PC-3 (cell line): ENCODE results near the gene PLOD1. TPM values are rescaled to one million over a fixed set of nuclear protein-coding genes. Genes with fewer than 3 reads are reported as not detected.

Experiments used
- ATAC-seq: fragments of 200-7000 bp; cut with Tn5 transposase; 2 replicates; pipeline ENCODE4 v1.9.1; 2020; ENCODE audit warnings: mild to moderate bottlenecking, moderate library complexity
- BruUV-seq: library from RNA; stranded (reverse); fragments of 400-500 nt; replicated peaks from 2 replicates; lab custom pipeline; 2021; lab: Mats Ljungman, UMichigan
- CTCF ChIA-PET: fragments of 300-600 bp; sonication (Branson Sonifier 250); formaldehyde crosslinking; loops from one replicate; lab custom pipeline; 2022; ENCODE audit warnings: antibody characterized with exemption; lab: Charles Lee
- POLR2A ChIA-PET: fragments of 300-600 bp; sonication (Branson Sonifier 250); formaldehyde crosslinking; loops from one replicate; lab custom pipeline; 2022; ENCODE audit warnings: antibody characterized with exemption; ENCODE audit not compliant: unreplicated experiment; lab: Charles Lee
- DNase-seq: peaks from one replicate; pipeline ENCODE4 v3.0.0-alpha.2; 2015
- H2AFZ ChIP-seq: fragments of 300-600 bp; sonication (generic); 2 replicates; pipeline ENCODE4 v1.6.0; 2016; ENCODE audit warnings: antibody characterized with exemption, low read length
- H3F3A ChIP-seq: fragments of 300-600 bp; sonication (generic); one replicate; pipeline ENCODE4 v1.6.0; 2017; ENCODE audit warnings: antibody characterized with exemption, low read length, control low read depth, mild to moderate bottlenecking; ENCODE audit not compliant: unreplicated experiment
- H3K27ac ChIP-seq: fragments of 300-600 bp; sonication (generic); 2 replicates; pipeline ENCODE4 v1.5.1; 2016; ENCODE audit warnings: mild to moderate bottlenecking, low read length
- H3K27me3 ChIP-seq: fragments of 300-600 bp; sonication (generic); 2 replicates; pipeline ENCODE4 v1.6.1; 2016; ENCODE audit warnings: low read length, mixed read lengths
- H3K36me3 ChIP-seq: fragments of 300-600 bp; sonication (generic); 2 replicates; pipeline ENCODE4 v1.6.1; 2016; ENCODE audit warnings: low read depth, mixed run types, low read length, mixed read lengths
- H3K4me1 ChIP-seq: fragments of 300-600 bp; sonication (generic); 2 replicates; pipeline ENCODE4 v1.5.1; 2016; ENCODE audit warnings: low read length; ENCODE audit not compliant: insufficient read depth
- H3K4me2 ChIP-seq: fragments of 300-600 bp; sonication (generic); 2 replicates; pipeline ENCODE4 v1.6.0; 2016; ENCODE audit warnings: low read length
- H3K4me3 ChIP-seq: fragments of 300-600 bp; sonication (generic); 2 replicates; pipeline ENCODE4 v1.5.1; 2016; ENCODE audit warnings: mild to moderate bottlenecking, low read length, mixed read lengths
- H3K79me2 ChIP-seq: fragments of 300-600 bp; sonication (generic); 2 replicates; pipeline ENCODE4 v1.6.1; 2017; ENCODE audit warnings: low read length, mixed read lengths
- H3K9ac ChIP-seq: fragments of 300-600 bp; sonication (generic); 2 replicates; pipeline ENCODE4 v1.6.0; 2016; ENCODE audit warnings: mild to moderate bottlenecking, low read length
- H3K9me2 ChIP-seq: fragments of 300-600 bp; sonication (generic); replicated peaks from 2 replicates; pipeline ENCODE4 v1.6.1; 2016; ENCODE audit warnings: mixed run types, low read length, mixed read lengths
- H3K9me3 ChIP-seq: fragments of 300-600 bp; sonication (generic); 2 replicates; pipeline ENCODE4 v1.6.1; 2016; ENCODE audit warnings: low read length, mixed read lengths
- H4K20me1 ChIP-seq: fragments of 300-600 bp; sonication (generic); 2 replicates; pipeline ENCODE4 v1.6.1; 2016; ENCODE audit warnings: low read length, mixed read lengths
- EZH2 ChIP-seq: fragments of 300-600 bp; sonication (generic); IDR thresholded peaks from one replicate; pipeline ENCODE4 v1.6.1; 2017; ENCODE audit warnings: antibody characterized with exemption, mild to moderate bottlenecking, low read length; ENCODE audit not compliant: unreplicated experiment
- EZH2phosphoT487 ChIP-seq: fragments of 300-600 bp; sonication (generic); IDR thresholded peaks from 2 replicates; pipeline ENCODE4 v1.6.1; 2018; ENCODE audit warnings: mild to moderate bottlenecking, antibody characterized with exemption, low read length, borderline replicate concordance
- intact Hi-C: fragments of 100-400 bp; cut with micrococcal nuclease; formaldehyde crosslinking; loops from 2 replicates; pipeline ENCODE4 v1.9.0; 2023
- total RNA-seq: library from RNA; depleted of rRNA; stranded (reverse); fragments of >200 nt; gene quantifications from 2 replicates; pipeline ENCODE4 v1.2.3, GENCODE V29; 2014
- TF ChIP-seq, protein P1 (sequence below): fragments of 300-600 bp; sonication (generic); conservative IDR thresholded peaks from 2 replicates; pipeline ENCODE4 v1.5.1; 2017; ENCODE audit warnings: antibody characterized with exemption, low read depth, mild to moderate bottlenecking, low read length

The PLOD1 gene
- total RNA-seq, 1 experiment from 2014 or later, result 179 TPM

DNA sequence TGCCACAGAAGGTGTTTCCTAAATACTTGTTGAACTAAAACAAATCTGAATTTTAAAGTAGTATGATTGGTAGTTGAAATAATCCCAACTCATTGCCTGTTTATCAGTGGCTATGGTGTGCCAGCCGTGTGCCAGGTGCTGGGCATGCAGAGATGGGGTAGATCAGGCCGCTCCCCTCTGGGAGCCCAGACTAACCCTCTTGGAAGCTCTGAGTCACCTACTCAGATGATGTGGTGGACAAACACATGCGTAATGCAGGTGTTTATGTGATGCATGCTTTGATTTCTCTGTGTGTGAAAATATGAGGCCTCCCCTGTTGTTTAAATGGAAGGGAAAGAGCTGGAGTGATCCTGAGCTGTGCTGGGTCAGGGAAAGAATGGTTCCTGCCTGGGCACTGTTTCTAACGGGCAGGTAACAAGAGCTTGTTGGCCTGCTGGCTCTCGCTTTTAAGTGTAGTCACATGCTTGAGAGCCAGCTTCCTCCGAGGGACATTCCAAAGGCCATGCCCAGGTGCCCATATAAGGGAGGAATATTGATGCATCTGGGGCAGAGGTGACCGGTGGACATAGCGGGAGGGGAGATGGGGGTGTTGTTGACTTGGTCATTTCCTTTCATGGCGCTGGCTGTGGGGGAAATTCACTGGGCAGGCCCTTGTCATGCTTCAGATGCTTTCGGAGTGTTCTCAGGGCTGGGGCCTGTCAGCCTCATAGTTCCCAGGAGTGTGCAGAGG lies 56.0 kb downstream of the PLOD1 start:
- no TSS peak for BruUV-seq
- Histone ChIP-seq H3K36me3 (peaks cover 49% of the 10 kb centered on the region), H3K9ac (peak overlapping the region; percentile 54), H3K4me2 (peak overlapping the region; percentile 48), H3K4me1 (peaks cover 25% of the 10 kb centered on the region), H3K27me3 (no peaks in the 10 kb centered on the region), H3K4me3 (no peak overlapping the region), H3K27ac (peak overlapping the region; percentile 86), H3K79me2 (peaks cover 53% of the 10 kb centered on the region), H3K9me3 (no peaks in the 10 kb centered on the region), H2AFZ (no peak overlapping the region), H3F3A (peaks cover 12% of the 10 kb centered on the region), H4K20me1 (no peaks in the 10 kb centered on the region), H3K9me2 (no peaks in the 10 kb centered on the region)
- ATAC-seq, result peak; percentile 98
- POLR2A ChIA-PET, result interaction anchor here (0.5 to 1.5 kb wide), 3 partner anchors 31 to 117 kb away, joined by 3 to 7 read pairs (median 6); no protein-coding TSS in a partner anchor
- CTCF ChIA-PET, result interaction anchor here (0.5 to 0.9 kb wide), 2 partner anchors 9 to 327 kb away, joined by 5 to 9 read pairs; partner anchors contain the start of gene FBXO6
- intact Hi-C loops, result no loop called here
- TF ChIP-seq EZH2phosphoT487 (no peak), EZH2 (no peak)
- TF ChIP-seq, protein P1, sequence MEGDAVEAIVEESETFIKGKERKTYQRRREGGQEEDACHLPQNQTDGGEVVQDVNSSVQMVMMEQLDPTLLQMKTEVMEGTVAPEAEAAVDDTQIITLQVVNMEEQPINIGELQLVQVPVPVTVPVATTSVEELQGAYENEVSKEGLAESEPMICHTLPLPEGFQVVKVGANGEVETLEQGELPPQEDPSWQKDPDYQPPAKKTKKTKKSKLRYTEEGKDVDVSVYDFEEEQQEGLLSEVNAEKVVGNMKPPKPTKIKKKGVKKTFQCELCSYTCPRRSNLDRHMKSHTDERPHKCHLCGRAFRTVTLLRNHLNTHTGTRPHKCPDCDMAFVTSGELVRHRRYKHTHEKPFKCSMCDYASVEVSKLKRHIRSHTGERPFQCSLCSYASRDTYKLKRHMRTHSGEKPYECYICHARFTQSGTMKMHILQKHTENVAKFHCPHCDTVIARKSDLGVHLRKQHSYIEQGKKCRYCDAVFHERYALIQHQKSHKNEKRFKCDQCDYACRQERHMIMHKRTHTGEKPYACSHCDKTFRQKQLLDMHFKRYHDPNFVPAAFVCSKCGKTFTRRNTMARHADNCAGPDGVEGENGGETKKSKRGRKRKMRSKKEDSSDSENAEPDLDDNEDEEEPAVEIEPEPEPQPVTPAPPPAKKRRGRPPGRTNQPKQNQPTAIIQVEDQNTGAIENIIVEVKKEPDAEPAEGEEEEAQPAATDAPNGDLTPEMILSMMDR, result no peak
- peak; percentile 75 for DNase-seq

DNA sequence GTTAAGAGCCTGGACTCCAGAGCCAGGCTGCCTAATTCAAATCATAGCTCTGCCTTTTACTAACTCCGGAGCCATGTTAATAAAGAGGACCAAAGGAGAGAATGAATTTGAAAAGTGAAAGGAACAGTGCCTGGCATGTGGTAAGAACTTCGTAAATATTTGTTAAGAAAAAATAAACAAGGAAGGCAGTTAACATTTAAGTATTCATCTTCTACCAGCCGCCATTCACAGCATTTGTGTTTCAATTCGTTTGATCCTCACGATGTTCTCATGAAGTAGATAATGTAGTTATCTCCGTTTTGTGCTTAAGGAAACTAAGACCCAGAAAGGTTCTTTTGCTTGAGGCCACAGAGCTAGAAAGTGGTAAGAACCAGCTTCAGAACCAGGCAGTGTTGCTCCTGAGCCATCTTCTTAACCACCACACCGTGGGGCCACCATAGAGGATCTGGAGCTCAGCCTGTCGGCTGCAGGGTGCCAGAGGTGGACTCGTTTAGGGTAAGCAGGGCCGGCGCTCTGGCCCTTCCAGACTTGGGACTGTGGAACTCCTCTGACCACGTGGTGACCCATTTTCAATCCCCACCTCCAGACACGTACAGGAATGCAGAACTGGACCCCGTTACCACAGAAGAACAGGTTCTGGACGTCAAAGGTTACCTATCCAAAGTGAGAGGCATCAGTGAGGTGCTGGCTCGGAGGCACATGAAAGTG lies 57.6 kb downstream of the PLOD1 start:
- Histone ChIP-seq H2AFZ (no peak overlapping the region), H3K4me2 (no peak overlapping the region), H3K4me3 (no peak overlapping the region), H3K9me2 (no peaks in the 10 kb centered on the region), H3K4me1 (peaks cover 25% of the 10 kb centered on the region), H3F3A (peaks cover 12% of the 10 kb centered on the region), H3K79me2 (peaks cover 36% of the 10 kb centered on the region), H3K9ac (no peak overlapping the region), H3K27me3 (no peaks in the 10 kb centered on the region), H4K20me1 (no peaks in the 10 kb centered on the region), H3K36me3 (peaks cover 55% of the 10 kb centered on the region), H3K9me3 (no peaks in the 10 kb centered on the region), H3K27ac (no peak overlapping the region)
- POLR2A ChIA-PET, result no interaction called here
- CTCF ChIA-PET, result no interaction called here
- intact Hi-C loops, result no loop called here
- DNase-seq (no peak), ATAC-seq (no peak)
- BruUV-seq, result no TSS peak
- TF ChIP-seq, protein P1, result no peak
- TF ChIP-seq EZH2phosphoT487 (no peak), EZH2 (no peak)
